Skeletal muscle satellite cell (primary cell): ENCODE measurements around the gene DEGS1.

Experiments used
- H3K27me3 ChIP-seq: 2 replicates; pipeline ENCODE4 v1.7.0; 2013; ENCODE audit warnings: low read length; ENCODE audit not compliant: control insufficient read depth, insufficient read depth
- H3K36me3 ChIP-seq: 2 replicates; pipeline ENCODE4 v1.7.0; 2013; ENCODE audit warnings: mild to moderate bottlenecking, control low read depth, low read length; ENCODE audit not compliant: insufficient read depth
- H3K4me1 ChIP-seq: 2 replicates; pipeline ENCODE4 v1.7.0; 2013; ENCODE audit warnings: low read length; ENCODE audit not compliant: control insufficient read depth, insufficient read depth
- H3K4me2 ChIP-seq: 2 replicates; pipeline ENCODE4 v1.7.0; 2013; ENCODE audit warnings: mild to moderate bottlenecking, low read length
- H3K4me3 ChIP-seq: 2 replicates; pipeline ENCODE4 v1.7.0; 2013; ENCODE audit warnings: low read length
- H3K9ac ChIP-seq: 2 replicates; pipeline ENCODE4 v1.7.0; 2013; ENCODE audit warnings: mild to moderate bottlenecking, low read depth, low read length, moderate library complexity
- H3K9me3 ChIP-seq: replicated peaks from 2 replicates; pipeline ENCODE4 v1.7.0; 2013; ENCODE audit warnings: mild to moderate bottlenecking, control low read depth, low read length

The DEGS1 gene

GRCh38 chr1:224217655-224218623 lies 34.9 kb downstream of the DEGS1 start:
- H3K9me3 ChIP-seq = no peaks in the 10 kb centered on the region
- H3K4me2 ChIP-seq = no peak overlapping the region
- no peaks in the 10 kb centered on the region for H3K36me3 ChIP-seq
- H3K9ac ChIP-seq = no peak overlapping the region
- no peaks in the 10 kb centered on the region for H3K27me3 ChIP-seq
- no peak overlapping the region for H3K4me3 ChIP-seq
- H3K4me1 ChIP-seq = peaks cover 1% of the 10 kb centered on the region

- H3K9ac ChIP-seq = no peak overlapping the region
- H3K4me1 ChIP-seq = peaks cover 8% of the 10 kb centered on the region
- no peak overlapping the region for H3K4me2 ChIP-seq
- no peak overlapping the region for H3K4me3 ChIP-seq
- no peaks in the 10 kb centered on the region for H3K9me3 ChIP-seq
- H3K27me3 ChIP-seq = no peaks in the 10 kb centered on the region
- H3K36me3 ChIP-seq = no peaks in the 10 kb centered on the region
Measured at GRCh38 chr1:224219011-224219611, 36.1 kb downstream of the DEGS1 start.

GRCh38 chr1:224219612-224220059 lies 36.6 kb downstream of the DEGS1 start:
- Histone ChIP-seq H3K4me3 (no peak overlapping the region), H3K9me3 (no peaks in the 10 kb centered on the region), H3K9ac (no peak overlapping the region), H3K27me3 (no peaks in the 10 kb centered on the region), H3K4me1 (peaks cover 11% of the 10 kb centered on the region), H3K4me2 (no peak overlapping the region), H3K36me3 (no peaks in the 10 kb centered on the region)

GRCh38 chr1:224223819-224224714 lies 41.0 kb downstream of the DEGS1 start:
- peaks cover 18% of the 10 kb centered on the region for H3K36me3 ChIP-seq
- no peaks in the 10 kb centered on the region for H3K27me3 ChIP-seq
- peaks cover 11% of the 10 kb centered on the region for H3K4me1 ChIP-seq
- no peak overlapping the region for H3K9ac ChIP-seq
- H3K4me2 ChIP-seq = peak overlapping the region; percentile 35
- H3K4me3 ChIP-seq = no peak overlapping the region
- no peaks in the 10 kb centered on the region for H3K9me3 ChIP-seq

DNA sequence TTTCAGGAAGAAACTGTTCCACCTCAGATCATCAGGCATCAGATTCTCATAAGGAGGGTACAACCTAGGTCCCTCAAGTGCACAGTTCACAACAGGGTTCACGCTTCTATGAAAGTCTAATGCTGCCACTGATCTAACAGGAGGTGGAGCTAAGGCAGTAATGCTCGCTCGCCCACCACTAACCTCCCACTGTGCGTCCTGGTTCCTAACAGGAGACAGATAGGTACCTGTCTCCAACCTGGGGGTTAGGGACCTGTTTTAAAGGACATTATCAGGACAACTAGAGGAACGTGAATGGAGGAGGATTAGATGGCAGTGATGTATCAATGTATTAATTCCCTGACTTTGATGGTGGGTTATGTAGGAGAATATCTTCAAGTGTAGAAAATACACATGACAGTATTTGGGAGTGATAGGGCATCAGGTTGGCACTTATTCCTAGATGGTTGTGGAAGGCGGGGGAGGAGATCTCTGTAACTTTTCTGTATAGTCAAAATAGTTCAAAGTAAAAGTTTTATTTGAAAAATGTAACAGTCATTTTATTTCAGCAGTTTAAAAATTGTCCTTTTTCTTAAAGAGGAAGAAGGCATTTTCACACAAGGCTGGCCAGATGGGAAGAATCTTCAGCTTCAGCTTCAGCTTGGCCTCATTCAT lies 43.9 kb downstream of the DEGS1 start:
- no peaks in the 10 kb centered on the region for H3K27me3 ChIP-seq
- peaks cover 28% of the 10 kb centered on the region for H3K36me3 ChIP-seq
- no peaks in the 10 kb centered on the region for H3K9me3 ChIP-seq
- H3K4me2 ChIP-seq = no peak overlapping the region
- no peak overlapping the region for H3K4me3 ChIP-seq
- no peak overlapping the region for H3K9ac ChIP-seq
- peaks cover 11% of the 10 kb centered on the region for H3K4me1 ChIP-seq

DNA sequence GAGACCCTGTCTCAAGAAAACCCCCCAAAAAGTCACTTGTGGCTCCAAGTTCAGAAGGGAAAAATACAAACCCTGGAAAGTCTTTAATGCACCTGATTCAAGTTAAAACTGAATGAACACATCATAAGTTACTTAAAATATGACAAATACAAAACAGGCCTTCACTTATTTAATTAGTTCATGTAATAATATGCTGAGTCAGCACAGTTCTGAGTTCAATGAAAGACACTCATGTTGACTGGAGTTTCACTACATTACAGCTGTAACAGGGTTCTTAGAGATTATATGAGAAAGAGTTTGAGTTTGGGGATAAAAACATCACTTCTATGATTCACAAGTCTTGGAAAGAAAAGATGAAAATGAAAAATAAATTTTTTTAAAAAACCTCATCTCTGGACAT lies 51.0 kb downstream of the DEGS1 start:
- Histone ChIP-seq H3K4me3 (no peak overlapping the region), H3K27me3 (no peaks in the 10 kb centered on the region), H3K36me3 (peaks cover 17% of the 10 kb centered on the region), H3K9me3 (no peaks in the 10 kb centered on the region), H3K4me1 (no peaks in the 10 kb centered on the region), H3K4me2 (no peak overlapping the region), H3K9ac (no peak overlapping the region)

- no peaks in the 10 kb centered on the region for H3K9me3 ChIP-seq
- no peaks in the 10 kb centered on the region for H3K27me3 ChIP-seq
- H3K4me2 ChIP-seq = no peak overlapping the region
- no peak overlapping the region for H3K4me3 ChIP-seq
- no peak overlapping the region for H3K9ac ChIP-seq
- H3K36me3 ChIP-seq = peaks cover 14% of the 10 kb centered on the region
- H3K4me1 ChIP-seq = no peaks in the 10 kb centered on the region
Measured at GRCh38 chr1:224235813-224236493, 52.9 kb downstream of the DEGS1 start.

- Histone ChIP-seq H3K4me2 (no peak overlapping the region), H3K9me3 (no peaks in the 10 kb centered on the region), H3K9ac (no peak overlapping the region), H3K4me1 (no peaks in the 10 kb centered on the region), H3K36me3 (peaks cover 10% of the 10 kb centered on the region), H3K4me3 (no peak overlapping the region), H3K27me3 (no peaks in the 10 kb centered on the region)
Measured at GRCh38 chr1:224237119-224237881, 54.3 kb downstream of the DEGS1 start.

DNA sequence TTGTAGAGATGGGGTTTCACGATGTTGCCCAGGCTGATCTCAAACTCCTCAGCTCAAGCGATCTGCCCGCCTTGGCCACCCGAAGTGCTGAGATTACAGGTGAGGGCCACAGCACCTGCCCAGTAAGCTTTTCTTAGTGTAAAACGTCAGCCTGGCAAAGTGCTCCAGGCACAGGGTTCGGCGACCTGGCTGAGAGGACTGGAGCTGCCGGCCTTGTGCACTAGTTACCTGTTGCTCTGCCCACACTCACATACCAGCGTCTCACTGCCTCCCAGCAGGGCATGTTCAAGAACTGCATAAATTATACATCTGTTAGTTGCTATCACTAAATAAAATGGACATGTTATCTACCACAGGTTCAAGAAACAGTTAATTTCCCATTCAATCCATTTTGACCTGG lies 55.2 kb downstream of the DEGS1 start:
- Histone ChIP-seq H3K4me1 (no peaks in the 10 kb centered on the region), H3K36me3 (peaks cover 4% of the 10 kb centered on the region), H3K4me2 (no peak overlapping the region), H3K4me3 (no peak overlapping the region), H3K27me3 (no peaks in the 10 kb centered on the region), H3K9ac (no peak overlapping the region), H3K9me3 (no peaks in the 10 kb centered on the region)

DNA sequence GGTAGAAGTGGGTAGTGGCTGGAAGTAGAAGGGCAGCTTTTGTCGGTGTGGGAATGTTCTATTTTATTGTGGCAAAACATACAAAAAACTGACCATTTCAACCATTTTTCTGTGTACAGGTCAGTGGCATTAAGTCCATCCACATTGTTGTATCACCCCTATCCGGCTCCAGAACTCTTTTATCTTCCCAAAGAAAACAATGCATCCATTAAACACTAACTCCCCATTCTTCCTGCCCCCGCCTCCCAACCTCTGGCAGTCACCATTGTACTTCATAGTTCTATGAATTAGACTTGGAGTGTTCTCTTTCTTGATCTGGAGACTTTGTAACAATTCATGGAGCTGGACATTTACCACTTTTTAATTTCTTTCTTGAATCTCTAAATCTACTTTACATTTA lies 55.7 kb downstream of the DEGS1 start:
- no peaks in the 10 kb centered on the region for H3K27me3 ChIP-seq
- H3K36me3 ChIP-seq = peaks cover 4% of the 10 kb centered on the region
- H3K4me1 ChIP-seq = no peaks in the 10 kb centered on the region
- H3K9ac ChIP-seq = no peak overlapping the region
- H3K9me3 ChIP-seq = no peaks in the 10 kb centered on the region
- no peak overlapping the region for H3K4me3 ChIP-seq
- H3K4me2 ChIP-seq = no peak overlapping the region
